ENCODE results near the gene HTT. TPM values are rescaled to one million over a fixed set of nuclear protein-coding genes. Genes with fewer than 3 reads are reported as not detected.

HTT gene
- total and polyA plus RNA-seq, 12 donors: 16.1 to 77.1 (median 47.1) TPM

GRCh38 chr4:3212391-3213105, 138.1 kb downstream of the HTT start:
- no peak overlapping the region for H3K4me3 ChIP-seq
- no peaks in the 10 kb centered on the region for H3K9me3 ChIP-seq (replicated peaks in 1 of 3)
- intact Hi-C loops (cut with DNase I): no loop called here
- DNase-seq: peak in 1 of 7 donors; percentile 3
- no peaks in the 10 kb centered on the region for H3K27me3 ChIP-seq
- 89 to 93% (median 92%) methylated on average over 12 of the region's 12 CpGs for WGBS, 4 donors
- H3K4me1 ChIP-seq (replicated peaks in 1 of 2): peaks cover 0 to under 1% of the 10 kb centered on the region in 2 donors
- TF ChIP-seq POLR2A (IDR thresholded peaks at IDR 0.05): no peak
- TF ChIP-seq, protein P1, sequence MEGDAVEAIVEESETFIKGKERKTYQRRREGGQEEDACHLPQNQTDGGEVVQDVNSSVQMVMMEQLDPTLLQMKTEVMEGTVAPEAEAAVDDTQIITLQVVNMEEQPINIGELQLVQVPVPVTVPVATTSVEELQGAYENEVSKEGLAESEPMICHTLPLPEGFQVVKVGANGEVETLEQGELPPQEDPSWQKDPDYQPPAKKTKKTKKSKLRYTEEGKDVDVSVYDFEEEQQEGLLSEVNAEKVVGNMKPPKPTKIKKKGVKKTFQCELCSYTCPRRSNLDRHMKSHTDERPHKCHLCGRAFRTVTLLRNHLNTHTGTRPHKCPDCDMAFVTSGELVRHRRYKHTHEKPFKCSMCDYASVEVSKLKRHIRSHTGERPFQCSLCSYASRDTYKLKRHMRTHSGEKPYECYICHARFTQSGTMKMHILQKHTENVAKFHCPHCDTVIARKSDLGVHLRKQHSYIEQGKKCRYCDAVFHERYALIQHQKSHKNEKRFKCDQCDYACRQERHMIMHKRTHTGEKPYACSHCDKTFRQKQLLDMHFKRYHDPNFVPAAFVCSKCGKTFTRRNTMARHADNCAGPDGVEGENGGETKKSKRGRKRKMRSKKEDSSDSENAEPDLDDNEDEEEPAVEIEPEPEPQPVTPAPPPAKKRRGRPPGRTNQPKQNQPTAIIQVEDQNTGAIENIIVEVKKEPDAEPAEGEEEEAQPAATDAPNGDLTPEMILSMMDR (IDR thresholded peaks at IDR 0.05): no peak
- peaks cover 0 to 85% of the 10 kb centered on the region in 2 donors for H3K36me3 ChIP-seq (replicated peaks in 1 of 2)
- no peak overlapping the region for H3K27ac ChIP-seq

DNA sequence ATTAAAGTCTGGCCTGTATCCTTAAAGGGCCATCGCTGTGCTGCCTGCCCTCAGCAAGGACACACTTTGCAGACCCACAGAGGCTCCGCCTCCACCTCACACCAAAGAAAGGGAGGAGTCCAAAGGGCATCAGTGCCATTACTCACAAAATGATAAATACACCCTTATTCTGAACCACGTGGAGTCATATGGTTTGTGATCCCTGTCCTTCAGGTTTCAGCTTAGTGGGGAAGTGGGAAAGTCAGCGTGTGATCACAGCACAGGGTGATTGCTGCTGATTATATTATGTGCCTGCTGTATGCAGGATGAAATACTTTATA, 138.6 kb downstream of the HTT start:
- TF ChIP-seq, protein P1 (IDR thresholded peaks at IDR 0.05): no peak
- no peak for TF ChIP-seq POLR2A (IDR thresholded peaks at IDR 0.05)
- H3K4me3 ChIP-seq: no peak overlapping the region
- H3K27ac ChIP-seq: no peak overlapping the region
- no peaks in the 10 kb centered on the region for H3K9me3 ChIP-seq (replicated peaks in 1 of 3)
- no peaks in the 10 kb centered on the region for H3K27me3 ChIP-seq
- 80 to 90% (median 81%) methylated on average over 2 to 4 of the region's 4 CpGs for WGBS, 4 donors
- peak in 1 of 7 donors; percentile 1 for DNase-seq
- H3K4me1 ChIP-seq (replicated peaks in 1 of 2): no peaks in the 10 kb centered on the region
- intact Hi-C loops (cut with DNase I): no loop called here
- peaks cover 0 to 87% of the 10 kb centered on the region in 2 donors for H3K36me3 ChIP-seq (replicated peaks in 1 of 2)

DNA sequence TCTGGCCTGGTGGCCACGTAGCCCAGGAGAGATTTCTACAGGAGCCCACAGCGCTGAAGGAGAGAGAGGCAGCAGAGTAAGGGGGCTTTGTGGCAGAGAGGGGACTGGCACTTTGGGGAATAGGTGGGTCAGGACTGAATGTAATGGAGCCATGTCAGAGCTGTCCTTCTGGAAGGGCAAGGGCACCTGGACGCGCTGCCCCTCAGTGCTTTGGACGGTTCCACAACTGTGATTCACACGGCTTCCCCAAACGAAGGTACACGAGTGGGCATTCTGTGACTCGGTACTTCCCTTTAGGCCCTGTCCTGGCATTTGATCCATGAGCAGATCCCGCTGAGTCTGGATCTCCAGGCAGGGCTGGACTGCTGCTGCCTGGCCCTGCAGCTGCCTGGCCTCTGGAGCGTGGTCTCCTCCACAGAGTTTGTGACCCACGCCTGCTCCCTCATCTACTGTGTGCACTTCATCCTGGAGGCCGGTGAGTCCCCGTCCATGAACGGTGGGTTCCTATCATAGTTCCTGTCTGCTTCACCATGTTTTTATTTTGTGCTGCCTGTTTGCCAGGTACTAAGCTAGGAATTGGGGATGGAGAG, 139.3 kb downstream of the HTT start:
- WGBS, 4 donors: 92 to 97% (median 94%) methylated on average over 9 to 15 of the region's 15 CpGs
- H3K36me3 ChIP-seq (replicated peaks in 1 of 2): peaks cover 0 to 85% of the 10 kb centered on the region in 2 donors
- no peaks in the 10 kb centered on the region for H3K9me3 ChIP-seq (replicated peaks in 1 of 3)
- no peak overlapping the region for H3K27ac ChIP-seq
- H3K27me3 ChIP-seq: no peaks in the 10 kb centered on the region
- TF ChIP-seq, protein P1 (IDR thresholded peaks at IDR 0.05): no peak
- no peak for TF ChIP-seq POLR2A (IDR thresholded peaks at IDR 0.05)
- no peaks in the 10 kb centered on the region for H3K4me1 ChIP-seq (replicated peaks in 1 of 2)
- H3K4me3 ChIP-seq: no peak overlapping the region
- intact Hi-C loops (cut with DNase I): no loop called here
- DNase-seq: peak in 1 of 7 donors; percentile 4

GRCh38 chr4:3215256-3215655, 140.8 kb downstream of the HTT start:
- Histone ChIP-seq H3K9me3 (replicated peaks in 1 of 3) (no peaks in the 10 kb centered on the region), H3K27me3 (no peaks in the 10 kb centered on the region), H3K4me3 (no peak overlapping the region), H3K36me3 (replicated peaks in 1 of 2) (peaks cover 0 to 81% of the 10 kb centered on the region in 2 donors), H3K27ac (no peak overlapping the region), H3K4me1 (replicated peaks in 1 of 2) (no peaks in the 10 kb centered on the region)
- WGBS, 4 donors: 91 to 97% (median 93%) methylated on average over 11 to 12 of the region's 12 CpGs
- DNase-seq: no peak
- intact Hi-C loops (cut with DNase I): no loop called here
- no peak for TF ChIP-seq POLR2A (IDR thresholded peaks at IDR 0.05)
- TF ChIP-seq, protein P1 (IDR thresholded peaks at IDR 0.05): no peak

Measured in adrenal gland (tissue), 12 donors.